ENCODE results near the gene ERAP2.

ERAP2 gene

GRCh38 chr5:96958977-96959376 is 82.7 kb downstream of the ERAP2 start:
- H3K27me3 ChIP-seq = no peaks in the 10 kb centered on the region
- H3K4me1 ChIP-seq = peaks cover 0 to 63% (median 13%) of the 10 kb centered on the region in 4 donors
- no peak overlapping the region for H3K27ac ChIP-seq
- H3K36me3 ChIP-seq = no peaks in the 10 kb centered on the region
- TF ChIP-seq CTCF (IDR thresholded peaks at IDR 0.05) = no peak
- H3K4me3 ChIP-seq = no peak overlapping the region
- no peaks in the 10 kb centered on the region for H3K9me3 ChIP-seq
- intact Hi-C loops (cut with DNase I; ENCODE audit: low total_unique reads) = no loop called here
- DNase-seq = no peak

- Histone ChIP-seq H3K27me3 (no peaks in the 10 kb centered on the region), H3K4me3 (no peak overlapping the region), H3K4me1 (peaks cover 0 to 65% (median 14%) of the 10 kb centered on the region in 4 donors), H3K9me3 (no peaks in the 10 kb centered on the region), H3K27ac (no peak overlapping the region), H3K36me3 (no peaks in the 10 kb centered on the region)
- TF ChIP-seq CTCF (IDR thresholded peaks at IDR 0.05) = no peak
- no peak for DNase-seq
- intact Hi-C loops (cut with DNase I; ENCODE audit: low total_unique reads) = no loop called here
Observed at GRCh38 chr5:96961053-96961452, 84.8 kb downstream of the ERAP2 start.

GRCh38 chr5:96962540-96962991 is 86.3 kb downstream of the ERAP2 start:
- Histone ChIP-seq H3K9me3 (no peaks in the 10 kb centered on the region), H3K36me3 (no peaks in the 10 kb centered on the region), H3K4me3 (no peak overlapping the region), H3K27ac (peak overlapping the region; percentile 17 to 21), H3K4me1 (peaks cover 0 to 63% (median 15%) of the 10 kb centered on the region in 4 donors), H3K27me3 (no peaks in the 10 kb centered on the region)
- TF ChIP-seq CTCF (IDR thresholded peaks at IDR 0.05) = no peak
- intact Hi-C loops (cut with DNase I; ENCODE audit: low total_unique reads) = no loop called here
- DNase-seq = no peak

GRCh38 chr5:96963267-96963666 is 87.0 kb downstream of the ERAP2 start:
- H3K9me3 ChIP-seq = no peaks in the 10 kb centered on the region
- no peak overlapping the region for H3K4me3 ChIP-seq
- no peak for TF ChIP-seq CTCF (IDR thresholded peaks at IDR 0.05)
- peak overlapping the region; percentile 17 to 21 for H3K27ac ChIP-seq
- no peaks in the 10 kb centered on the region for H3K27me3 ChIP-seq
- intact Hi-C loops (cut with DNase I; ENCODE audit: low total_unique reads) = no loop called here
- peak; percentile 71 to 74 for DNase-seq
- peaks cover 0 to 64% (median 19%) of the 10 kb centered on the region in 4 donors for H3K4me1 ChIP-seq
- no peaks in the 10 kb centered on the region for H3K36me3 ChIP-seq

- Histone ChIP-seq H3K36me3 (no peaks in the 10 kb centered on the region), H3K9me3 (no peaks in the 10 kb centered on the region), H3K27me3 (no peaks in the 10 kb centered on the region), H3K4me1 (peaks cover 0 to 70% (median 22%) of the 10 kb centered on the region in 4 donors), H3K4me3 (no peak overlapping the region), H3K27ac (no peak overlapping the region)
- DNase-seq = no peak
- intact Hi-C loops (cut with DNase I; ENCODE audit: low total_unique reads) = no loop called here
- TF ChIP-seq CTCF (IDR thresholded peaks at IDR 0.05) = no peak
Observed at GRCh38 chr5:96966801-96967200, 90.5 kb downstream of the ERAP2 start.

- H3K4me1 ChIP-seq = peaks cover 0 to 70% (median 25%) of the 10 kb centered on the region in 4 donors
- no peak for TF ChIP-seq CTCF (IDR thresholded peaks at IDR 0.05)
- DNase-seq = no peak
- no peak overlapping the region for H3K4me3 ChIP-seq
- peak overlapping the region; percentile 31 to 54 for H3K27ac ChIP-seq
- no peaks in the 10 kb centered on the region for H3K27me3 ChIP-seq
- H3K36me3 ChIP-seq = no peaks in the 10 kb centered on the region
- intact Hi-C loops (cut with DNase I; ENCODE audit: low total_unique reads) = no loop called here
- no peaks in the 10 kb centered on the region for H3K9me3 ChIP-seq
Observed at GRCh38 chr5:96967400-96967799, 91.1 kb downstream of the ERAP2 start.
